HG03520 (cell line): ENCODE results near the gene ANKRD44.

Source experiments
- ATAC-seq: cut with Tn5 transposase; IDR thresholded peaks from one replicate; pipeline ENCODE4 v1.9.1; 2021; ENCODE audit warnings: mild to moderate bottlenecking, moderate library complexity; ENCODE audit not compliant: unreplicated experiment

ANKRD44 gene

GRCh38 chr2:196967775-196968174 lies 342.8 kb downstream of the ANKRD44 start:
- no peak for ATAC-seq

GRCh38 chr2:196967116-196967515 lies 343.5 kb downstream of the ANKRD44 start:
- no peak for ATAC-seq

- ATAC-seq = no peak
These were observed 344.5 kb downstream of the ANKRD44 start for GRCh38 chr2:196966061-196966460.

- no peak for ATAC-seq
These were observed 344.9 kb downstream of the ANKRD44 start for GRCh38 chr2:196965651-196966050.

GRCh38 chr2:196963961-196964360 lies 346.6 kb downstream of the ANKRD44 start:
- ATAC-seq = no peak

- ATAC-seq = no peak
These were observed 347.5 kb downstream of the ANKRD44 start for GRCh38 chr2:196963043-196963442.

- ATAC-seq = no peak
These were observed 348.3 kb downstream of the ANKRD44 start for GRCh38 chr2:196962325-196962724.

- peak; percentile 97 for ATAC-seq
These were observed 348.7 kb downstream of the ANKRD44 start for GRCh38 chr2:196961889-196962288.

- ATAC-seq = no peak
These were observed 350.7 kb downstream of the ANKRD44 start for GRCh38 chr2:196959734-196960338.

GRCh38 chr2:196959281-196959680 lies 351.3 kb downstream of the ANKRD44 start:
- no peak for ATAC-seq

GRCh38 chr2:196957881-196958525 lies 352.6 kb downstream of the ANKRD44 start:
- no peak for ATAC-seq

- ATAC-seq = no peak
These were observed 353.1 kb downstream of the ANKRD44 start for GRCh38 chr2:196957442-196957841.

GRCh38 chr2:196956069-196956468 lies 354.5 kb downstream of the ANKRD44 start:
- no peak for ATAC-seq

- no peak for ATAC-seq
These were observed 355.5 kb downstream of the ANKRD44 start for GRCh38 chr2:196955036-196955435.

GRCh38 chr2:196954001-196954400 lies 356.6 kb downstream of the ANKRD44 start:
- no peak for ATAC-seq

- ATAC-seq = no peak
These were observed 357.6 kb downstream of the ANKRD44 start for GRCh38 chr2:196952936-196953335.

- ATAC-seq = no peak
These were observed 358.6 kb downstream of the ANKRD44 start for GRCh38 chr2:196951973-196952372.

- no peak for ATAC-seq
These were observed 361.5 kb downstream of the ANKRD44 start for GRCh38 chr2:196949116-196949515.

- peak; percentile 92 for ATAC-seq
These were observed 366.0 kb downstream of the ANKRD44 start for GRCh38 chr2:196944570-196944969.

- ATAC-seq = no peak
These were observed 369.0 kb downstream of the ANKRD44 start for GRCh38 chr2:196941398-196942078.

GRCh38 chr2:196939371-196939770 lies 371.2 kb downstream of the ANKRD44 start:
- ATAC-seq = no peak
